Activated CD4-positive, alpha-beta T cell treated with anti-CD3 and anti-CD28 coated beads, Interleukin-2, Interleukin-4, amounts not matched to agents 100 ng/mL and 50 ng/mL, durations not matched to agents 16 hours and 8 hours (primary cell): ENCODE data around the gene NUDT4B.
"Not testable (repeated sequence)": the region's sequence is repeated elsewhere in the genome, so short reads cannot be mapped to it uniquely, and the experiment has no call there.

Experiments used
- DNase-seq: peaks from one replicate; pipeline ENCODE4 v3.0.0-alpha.2; 2020; ENCODE audit warnings: low spot score

NUDT4B gene

GRCh38 chr1:148748563-148749334 is at the start of gene NUDT4B:
Gene NUDT4B, plus strand, starts transcription at chr1:148748774. Its CDS starts 179 bp downstream, at chr1:148748953.
- not testable (repeated sequence) for DNase-seq

GRCh38 chr1:148699357-148699756 is 49.2 kb upstream of the NUDT4B start:
- not testable (repeated sequence) for DNase-seq

- not testable (repeated sequence) for DNase-seq
Observed at GRCh38 chr1:148702242-148702641, 46.3 kb upstream of the NUDT4B start.

GRCh38 chr1:148703973-148704591 is 44.5 kb upstream of the NUDT4B start:
- DNase-seq, result not testable (repeated sequence)

GRCh38 chr1:148705316-148705948 is 43.1 kb upstream of the NUDT4B start:
- not testable (repeated sequence) for DNase-seq

- not testable (repeated sequence) for DNase-seq
Observed at GRCh38 chr1:148708779-148709333, 39.7 kb upstream of the NUDT4B start.

GRCh38 chr1:148710772-148711523 is 37.6 kb upstream of the NUDT4B start:
- not testable (repeated sequence) for DNase-seq

- not testable (repeated sequence) for DNase-seq
Observed at GRCh38 chr1:148712353-148712752, 36.2 kb upstream of the NUDT4B start.

- not testable (repeated sequence) for DNase-seq
Observed at GRCh38 chr1:148715518-148715917, 33.1 kb upstream of the NUDT4B start.

GRCh38 chr1:148716966-148717520 is 31.5 kb upstream of the NUDT4B start:
- not testable (repeated sequence) for DNase-seq

GRCh38 chr1:148720918-148721317 is 27.7 kb upstream of the NUDT4B start:
- not testable (repeated sequence) for DNase-seq

- DNase-seq, result not testable (repeated sequence)
Observed at GRCh38 chr1:148722758-148723157, 25.8 kb upstream of the NUDT4B start.

- not testable (repeated sequence) for DNase-seq
Observed at GRCh38 chr1:148723515-148723914, 25.1 kb upstream of the NUDT4B start.

GRCh38 chr1:148724872-148725271 is 23.7 kb upstream of the NUDT4B start:
- not testable (repeated sequence) for DNase-seq

- DNase-seq, result not testable (repeated sequence)
Observed at GRCh38 chr1:148727862-148728261, 20.7 kb upstream of the NUDT4B start.

GRCh38 chr1:148729128-148729527 is 19.4 kb upstream of the NUDT4B start:
- not testable (repeated sequence) for DNase-seq

- DNase-seq, result not testable (repeated sequence)
Observed at GRCh38 chr1:148729541-148729940, 19.0 kb upstream of the NUDT4B start.

- not testable (repeated sequence) for DNase-seq
Observed at GRCh38 chr1:148732277-148732676, 16.3 kb upstream of the NUDT4B start.

- not testable (repeated sequence) for DNase-seq
Observed at GRCh38 chr1:148733585-148734310, 14.8 kb upstream of the NUDT4B start.

GRCh38 chr1:148734311-148734662 is 14.3 kb upstream of the NUDT4B start:
- not testable (repeated sequence) for DNase-seq

GRCh38 chr1:148735538-148735937 is 13.0 kb upstream of the NUDT4B start:
- not testable (repeated sequence) for DNase-seq
